GM21723 (cell line): ENCODE measurements around the gene HMX1.

Experiments used
- ATAC-seq: cut with Tn5 transposase; IDR thresholded peaks from one replicate; pipeline ENCODE4 v1.9.1; 2021; ENCODE audit warnings: mild to moderate bottlenecking, moderate library complexity; ENCODE audit not compliant: unreplicated experiment

The HMX1 gene

GRCh38 chr4:8910100-8910821 is 38.6 kb upstream of the HMX1 start:
- no peak for ATAC-seq

- ATAC-seq = no peak
These were observed 37.9 kb upstream of the HMX1 start for GRCh38 chr4:8909548-8909947.

- no peak for ATAC-seq
These were observed 36.7 kb upstream of the HMX1 start for GRCh38 chr4:8908206-8908893.

GRCh38 chr4:8907596-8908205 is 36.1 kb upstream of the HMX1 start:
- no peak for ATAC-seq

GRCh38 chr4:8906991-8907595 is 35.5 kb upstream of the HMX1 start:
- ATAC-seq = no peak

- ATAC-seq = no peak
These were observed 35.0 kb upstream of the HMX1 start for GRCh38 chr4:8906668-8906970.

- no peak for ATAC-seq
These were observed 34.4 kb upstream of the HMX1 start for GRCh38 chr4:8905773-8906667.

GRCh38 chr4:8905226-8905772 is 33.7 kb upstream of the HMX1 start:
- no peak for ATAC-seq

- ATAC-seq = no peak
These were observed 33.0 kb upstream of the HMX1 start for GRCh38 chr4:8904666-8905065.

- no peak for ATAC-seq
These were observed 32.4 kb upstream of the HMX1 start for GRCh38 chr4:8904041-8904501.

- ATAC-seq = no peak
These were observed 29.7 kb upstream of the HMX1 start for GRCh38 chr4:8901335-8901734.

GRCh38 chr4:8900588-8900987 is 28.9 kb upstream of the HMX1 start:
- no peak for ATAC-seq

- ATAC-seq = no peak
These were observed 26.8 kb upstream of the HMX1 start for GRCh38 chr4:8898419-8898818.

GRCh38 chr4:8897251-8898167 is 25.9 kb upstream of the HMX1 start:
- no peak for ATAC-seq

GRCh38 chr4:8896506-8896905 is 24.9 kb upstream of the HMX1 start:
- no peak for ATAC-seq

- ATAC-seq = no peak
These were observed 24.4 kb upstream of the HMX1 start for GRCh38 chr4:8896071-8896470.

- no peak for ATAC-seq
These were observed 23.7 kb upstream of the HMX1 start for GRCh38 chr4:8895295-8895694.

GRCh38 chr4:8894424-8894816 is 22.8 kb upstream of the HMX1 start:
- no peak for ATAC-seq

- ATAC-seq = no peak
These were observed 22.2 kb upstream of the HMX1 start for GRCh38 chr4:8893624-8894423.
